ENCODE results near the gene DPH6.
A peak's percentile ranks its signal among the peaks of the same experiment; 100 is the strongest.
"Not testable (repeated sequence)": the region's sequence is repeated elsewhere in the genome, so short reads cannot be mapped to it uniquely, and the experiment has no call there.

Gene DPH6

DNA sequence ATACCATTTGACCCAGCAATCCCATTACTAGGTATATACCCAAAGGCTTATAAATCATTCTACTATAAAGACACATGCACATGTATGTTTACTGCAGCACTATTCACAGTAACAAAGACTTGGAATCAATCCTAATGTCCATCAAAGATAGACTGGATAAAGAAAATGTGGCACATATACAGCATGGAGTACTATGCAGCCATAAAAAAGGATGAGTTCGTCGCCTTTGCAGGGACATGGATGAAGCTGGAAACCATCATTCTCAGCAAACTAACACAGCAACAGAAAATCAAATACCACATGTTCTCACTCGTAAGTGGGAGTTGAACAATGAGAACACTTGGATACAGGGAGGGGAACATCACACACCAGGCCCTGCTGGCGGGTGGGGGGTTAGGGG is 104.7 kb downstream of the DPH6 start:
- ATAC-seq = not testable (repeated sequence)

DNA sequence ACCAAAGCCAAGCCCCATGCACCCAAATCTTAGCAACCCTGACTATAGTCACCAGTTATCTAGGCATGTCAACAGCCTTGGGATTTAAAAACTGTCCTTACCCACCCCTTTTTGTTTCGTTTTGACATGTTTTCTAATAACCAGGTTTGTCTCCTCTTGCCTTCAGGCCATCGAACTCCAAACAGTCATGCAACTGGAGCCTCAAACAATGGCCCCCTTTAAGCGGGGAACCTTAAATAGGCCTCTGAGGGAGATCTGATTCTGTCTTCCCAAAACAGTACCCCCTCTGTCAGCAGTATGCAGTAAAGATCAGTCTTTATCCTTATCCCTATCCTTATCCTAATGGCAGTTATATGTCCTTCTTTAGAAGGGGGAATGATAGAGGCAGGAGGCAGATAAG is 105.7 kb downstream of the DPH6 start:
- TF ChIP-seq, protein P1, sequence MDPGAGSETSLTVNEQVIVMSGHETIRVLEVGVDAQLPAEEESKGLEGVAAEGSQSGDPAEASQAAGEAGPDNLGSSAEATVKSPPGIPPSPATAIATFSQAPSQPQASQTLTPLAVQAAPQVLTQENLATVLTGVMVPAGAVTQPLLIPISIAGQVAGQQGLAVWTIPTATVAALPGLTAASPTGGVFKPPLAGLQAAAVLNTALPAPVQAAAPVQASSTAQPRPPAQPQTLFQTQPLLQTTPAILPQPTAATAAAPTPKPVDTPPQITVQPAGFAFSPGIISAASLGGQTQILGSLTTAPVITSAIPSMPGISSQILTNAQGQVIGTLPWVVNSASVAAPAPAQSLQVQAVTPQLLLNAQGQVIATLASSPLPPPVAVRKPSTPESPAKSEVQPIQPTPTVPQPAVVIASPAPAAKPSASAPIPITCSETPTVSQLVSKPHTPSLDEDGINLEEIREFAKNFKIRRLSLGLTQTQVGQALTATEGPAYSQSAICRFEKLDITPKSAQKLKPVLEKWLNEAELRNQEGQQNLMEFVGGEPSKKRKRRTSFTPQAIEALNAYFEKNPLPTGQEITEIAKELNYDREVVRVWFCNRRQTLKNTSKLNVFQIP (CRISPR knock-in tag; IDR thresholded peaks at IDR 0.05; ENCODE audit: borderline replicate concordance, low read depth) = no peak
- TF ChIP-seq, protein P2, sequence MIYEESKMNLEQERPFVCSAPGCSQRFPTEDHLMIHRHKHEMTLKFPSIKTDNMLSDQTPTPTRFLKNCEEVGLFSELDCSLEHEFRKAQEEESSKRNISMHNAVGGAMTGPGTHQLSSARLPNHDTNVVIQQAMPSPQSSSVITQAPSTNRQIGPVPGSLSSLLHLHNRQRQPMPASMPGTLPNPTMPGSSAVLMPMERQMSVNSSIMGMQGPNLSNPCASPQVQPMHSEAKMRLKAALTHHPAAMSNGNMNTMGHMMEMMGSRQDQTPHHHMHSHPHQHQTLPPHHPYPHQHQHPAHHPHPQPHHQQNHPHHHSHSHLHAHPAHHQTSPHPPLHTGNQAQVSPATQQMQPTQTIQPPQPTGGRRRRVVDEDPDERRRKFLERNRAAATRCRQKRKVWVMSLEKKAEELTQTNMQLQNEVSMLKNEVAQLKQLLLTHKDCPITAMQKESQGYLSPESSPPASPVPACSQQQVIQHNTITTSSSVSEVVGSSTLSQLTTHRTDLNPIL (CRISPR knock-in tag; IDR thresholded peaks at IDR 0.05; ENCODE audit: low read depth) = no peak
- TF ChIP-seq ARNTL (CRISPR knock-in tag; IDR thresholded peaks at IDR 0.05; ENCODE audit: borderline replicate concordance, low read depth) (no peak), ZNF70 (CRISPR knock-in tag; IDR thresholded peaks at IDR 0.05) (no peak), BACH2 (CRISPR knock-in tag; IDR thresholded peaks at IDR 0.05; ENCODE audit: borderline replicate concordance) (no peak)
- no peak for ATAC-seq

DNA sequence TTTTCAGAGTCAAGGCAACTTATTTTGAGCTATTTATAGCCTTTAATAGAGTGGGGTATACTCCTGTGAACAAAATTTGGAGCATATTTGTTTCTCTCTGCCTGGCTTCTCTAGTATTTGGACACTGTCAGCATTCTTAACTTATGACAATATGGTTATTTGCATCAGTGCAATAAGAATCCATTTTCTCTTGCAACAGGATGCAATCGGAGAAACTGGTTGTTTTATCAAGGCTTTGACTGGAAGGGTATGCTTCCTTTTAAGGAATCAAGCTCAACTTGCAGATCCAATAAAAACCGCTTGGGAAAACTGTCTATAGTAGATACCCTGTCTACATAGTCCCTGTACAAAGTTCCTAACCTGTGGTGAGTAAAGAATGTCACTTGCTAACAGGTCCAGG is 106.7 kb downstream of the DPH6 start:
- TF ChIP-seq ZC3H10 (CRISPR knock-in tag; IDR thresholded peaks at IDR 0.05) (no peak), ZNF70 (CRISPR knock-in tag; IDR thresholded peaks at IDR 0.05) (no peak), ARNTL (CRISPR knock-in tag; IDR thresholded peaks at IDR 0.05; ENCODE audit: borderline replicate concordance, low read depth) (no peak), SNAI2 (CRISPR knock-in tag; IDR thresholded peaks at IDR 0.05) (no peak), RARB (CRISPR knock-in tag; IDR thresholded peaks at IDR 0.05) (no peak), TCF4 (CRISPR knock-in tag; IDR thresholded peaks at IDR 0.05; ENCODE audit: borderline replicate concordance) (no peak), PPARA (CRISPR knock-in tag; IDR thresholded peaks at IDR 0.05; ENCODE audit: borderline replicate concordance) (no peak), ZFP3 (CRISPR knock-in tag; IDR thresholded peaks at IDR 0.05) (no peak), BACH2 (CRISPR knock-in tag; IDR thresholded peaks at IDR 0.05; ENCODE audit: borderline replicate concordance) (no peak), ISL1 (CRISPR knock-in tag; IDR thresholded peaks at IDR 0.05) (no peak), ZNF565 (CRISPR knock-in tag; conservative IDR thresholded peaks at IDR 0.05; ENCODE audit: low read depth) (no peak)
- TF ChIP-seq, protein P1 (CRISPR knock-in tag; IDR thresholded peaks at IDR 0.05; ENCODE audit: borderline replicate concordance, low read depth) = no peak
- TF ChIP-seq, protein P3, sequence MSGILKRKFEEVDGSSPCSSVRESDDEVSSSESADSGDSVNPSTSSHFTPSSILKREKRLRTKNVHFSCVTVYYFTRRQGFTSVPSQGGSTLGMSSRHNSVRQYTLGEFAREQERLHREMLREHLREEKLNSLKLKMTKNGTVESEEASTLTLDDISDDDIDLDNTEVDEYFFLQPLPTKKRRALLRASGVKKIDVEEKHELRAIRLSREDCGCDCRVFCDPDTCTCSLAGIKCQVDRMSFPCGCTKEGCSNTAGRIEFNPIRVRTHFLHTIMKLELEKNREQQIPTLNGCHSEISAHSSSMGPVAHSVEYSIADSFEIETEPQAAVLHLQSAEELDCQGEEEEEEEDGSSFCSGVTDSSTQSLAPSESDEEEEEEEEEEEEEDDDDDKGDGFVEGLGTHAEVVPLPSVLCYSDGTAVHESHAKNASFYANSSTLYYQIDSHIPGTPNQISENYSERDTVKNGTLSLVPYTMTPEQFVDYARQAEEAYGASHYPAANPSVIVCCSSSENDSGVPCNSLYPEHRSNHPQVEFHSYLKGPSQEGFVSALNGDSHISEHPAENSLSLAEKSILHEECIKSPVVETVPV (CRISPR knock-in tag; IDR thresholded peaks at IDR 0.05) = no peak
- TF ChIP-seq, protein P4, sequence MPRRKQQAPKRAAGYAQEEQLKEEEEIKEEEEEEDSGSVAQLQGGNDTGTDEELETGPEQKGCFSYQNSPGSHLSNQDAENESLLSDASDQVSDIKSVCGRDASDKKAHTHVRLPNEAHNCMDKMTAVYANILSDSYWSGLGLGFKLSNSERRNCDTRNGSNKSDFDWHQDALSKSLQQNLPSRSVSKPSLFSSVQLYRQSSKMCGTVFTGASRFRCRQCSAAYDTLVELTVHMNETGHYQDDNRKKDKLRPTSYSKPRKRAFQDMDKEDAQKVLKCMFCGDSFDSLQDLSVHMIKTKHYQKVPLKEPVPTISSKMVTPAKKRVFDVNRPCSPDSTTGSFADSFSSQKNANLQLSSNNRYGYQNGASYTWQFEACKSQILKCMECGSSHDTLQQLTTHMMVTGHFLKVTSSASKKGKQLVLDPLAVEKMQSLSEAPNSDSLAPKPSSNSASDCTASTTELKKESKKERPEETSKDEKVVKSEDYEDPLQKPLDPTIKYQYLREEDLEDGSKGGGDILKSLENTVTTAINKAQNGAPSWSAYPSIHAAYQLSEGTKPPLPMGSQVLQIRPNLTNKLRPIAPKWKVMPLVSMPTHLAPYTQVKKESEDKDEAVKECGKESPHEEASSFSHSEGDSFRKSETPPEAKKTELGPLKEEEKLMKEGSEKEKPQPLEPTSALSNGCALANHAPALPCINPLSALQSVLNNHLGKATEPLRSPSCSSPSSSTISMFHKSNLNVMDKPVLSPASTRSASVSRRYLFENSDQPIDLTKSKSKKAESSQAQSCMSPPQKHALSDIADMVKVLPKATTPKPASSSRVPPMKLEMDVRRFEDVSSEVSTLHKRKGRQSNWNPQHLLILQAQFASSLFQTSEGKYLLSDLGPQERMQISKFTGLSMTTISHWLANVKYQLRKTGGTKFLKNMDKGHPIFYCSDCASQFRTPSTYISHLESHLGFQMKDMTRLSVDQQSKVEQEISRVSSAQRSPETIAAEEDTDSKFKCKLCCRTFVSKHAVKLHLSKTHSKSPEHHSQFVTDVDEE (CRISPR knock-in tag; IDR thresholded peaks at IDR 0.05) = no peak
- peak; percentile 71 for ATAC-seq

DNA sequence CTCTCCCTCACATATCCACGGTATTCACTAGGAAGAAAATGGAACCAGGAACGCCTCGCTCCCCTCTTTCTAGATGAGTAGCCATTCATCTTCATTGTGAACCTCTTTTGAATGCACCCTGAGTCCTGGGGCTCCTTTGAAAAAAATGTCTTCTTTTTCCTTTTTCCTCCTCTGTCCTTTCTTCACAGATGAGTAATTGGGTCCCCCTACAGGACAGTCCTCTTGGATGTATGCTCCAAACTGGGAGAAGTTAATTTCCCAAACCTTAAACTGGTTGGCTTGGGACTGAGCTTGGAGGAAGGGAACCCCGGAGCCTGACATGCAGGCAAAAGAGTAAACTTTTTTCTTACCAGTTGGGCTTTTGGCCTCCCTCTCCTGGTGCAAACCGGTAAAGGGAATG is 108.8 kb downstream of the DPH6 start:
- peak; percentile 35; the same call in 1 of the 3 replicates for ATAC-seq
- no peak for TF ChIP-seq ZFP3 (CRISPR knock-in tag; IDR thresholded peaks at IDR 0.05)
- TF ChIP-seq ZNF70 (CRISPR knock-in tag; IDR thresholded peaks at IDR 0.05) = no peak
- no peak for TF ChIP-seq ISL1 (CRISPR knock-in tag; IDR thresholded peaks at IDR 0.05)
- TF ChIP-seq CSDC2 (CRISPR knock-in tag; IDR thresholded peaks at IDR 0.05) = no peak
- TF ChIP-seq BACH2 (CRISPR knock-in tag; IDR thresholded peaks at IDR 0.05; ENCODE audit: borderline replicate concordance) = no peak
- no peak for TF ChIP-seq GLIS3 (CRISPR knock-in tag; IDR thresholded peaks at IDR 0.05)
- TF ChIP-seq, protein P2 (CRISPR knock-in tag; IDR thresholded peaks at IDR 0.05; ENCODE audit: low read depth) = no peak
- TF ChIP-seq ZFP30 (CRISPR knock-in tag; IDR thresholded peaks at IDR 0.05) = no peak
- no peak for TF ChIP-seq SNAI2 (CRISPR knock-in tag; IDR thresholded peaks at IDR 0.05)
- no peak for TF ChIP-seq TCF4 (CRISPR knock-in tag; IDR thresholded peaks at IDR 0.05; ENCODE audit: borderline replicate concordance)
- TF ChIP-seq PPARA (CRISPR knock-in tag; IDR thresholded peaks at IDR 0.05; ENCODE audit: borderline replicate concordance) = no peak
- no peak for TF ChIP-seq RARB (CRISPR knock-in tag; IDR thresholded peaks at IDR 0.05)
- TF ChIP-seq, protein P1 (CRISPR knock-in tag; IDR thresholded peaks at IDR 0.05; ENCODE audit: borderline replicate concordance, low read depth) = no peak
